ENCODE measurements around the gene ACACA. TPM values are rescaled to one million over a fixed set of nuclear protein-coding genes. Genes with fewer than 3 reads are reported as not detected.

The ACACA gene
- total RNA-seq, 6 experiments from 2014 or later: 37.7 to 43.0 (median 40.7) TPM

- Mint-ChIP-seq H3K36me3 (ENCODE audit: low read depth) (peaks cover 15% of the 10 kb centered on the region; the same call in 1 of the 2 replicates), H3K4me3 (no peak overlapping the region), H3K4me1 (ENCODE audit: low read depth) (peaks cover 23% of the 10 kb centered on the region), H3K27me3 (ENCODE audit: insufficient read depth) (no peaks in the 10 kb centered on the region), H3K9me3 (no peaks in the 10 kb centered on the region), H3K27ac (no peak overlapping the region)
- no peak for DNase-seq
- TF ChIP-seq CTCF (IDR thresholded peaks at IDR 0.05): no peak
Measured at GRCh38 chr17:37429039-37429438, 22.4 kb upstream of the ACACA start.

GRCh38 chr17:37425268-37425667 is 18.6 kb upstream of the ACACA start:
- TF ChIP-seq CTCF (IDR thresholded peaks at IDR 0.05): no peak
- Mint-ChIP-seq H3K9me3 (no peaks in the 10 kb centered on the region), H3K27ac (no peak overlapping the region), H3K27me3 (ENCODE audit: insufficient read depth) (no peaks in the 10 kb centered on the region), H3K4me1 (ENCODE audit: low read depth) (peaks cover 18% of the 10 kb centered on the region), H3K36me3 (ENCODE audit: low read depth) (peaks cover 15% of the 10 kb centered on the region; the same call in 1 of the 2 replicates), H3K4me3 (no peak overlapping the region)
- DNase-seq: no peak

GRCh38 chr17:37422971-37423625 is 16.5 kb upstream of the ACACA start:
- H3K36me3 Mint-ChIP-seq (ENCODE audit: low read depth): peaks cover 15% of the 10 kb centered on the region; the same call in 1 of the 2 replicates
- DNase-seq: no peak
- H3K27ac Mint-ChIP-seq: no peak overlapping the region
- no peak overlapping the region for H3K4me3 Mint-ChIP-seq
- no peaks in the 10 kb centered on the region for H3K9me3 Mint-ChIP-seq
- no peak for TF ChIP-seq CTCF (IDR thresholded peaks at IDR 0.05)
- no peaks in the 10 kb centered on the region for H3K27me3 Mint-ChIP-seq (ENCODE audit: insufficient read depth)
- H3K4me1 Mint-ChIP-seq (ENCODE audit: low read depth): 0 out of 2 replicates have a peak, but pooled peaks cover 2% of the 10 kb centered on the region

- Mint-ChIP-seq H3K4me3 (no peak overlapping the region), H3K27me3 (ENCODE audit: insufficient read depth) (no peaks in the 10 kb centered on the region), H3K4me1 (ENCODE audit: low read depth) (peaks cover 7% of the 10 kb centered on the region; the same call in 1 of the 2 replicates), H3K36me3 (ENCODE audit: low read depth) (peaks cover 19% of the 10 kb centered on the region), H3K27ac (no peak overlapping the region), H3K9me3 (no peaks in the 10 kb centered on the region)
- no peak for TF ChIP-seq CTCF (IDR thresholded peaks at IDR 0.05)
- DNase-seq: no peak
Measured at GRCh38 chr17:37417852-37418251, 11.2 kb upstream of the ACACA start.

GRCh38 chr17:37413875-37414519 is 7.4 kb upstream of the ACACA start:
- no peak overlapping the region; the same call in 1 of the 2 replicates for H3K27ac Mint-ChIP-seq
- H3K9me3 Mint-ChIP-seq: no peaks in the 10 kb centered on the region
- no peaks in the 10 kb centered on the region for H3K27me3 Mint-ChIP-seq (ENCODE audit: insufficient read depth)
- no peak overlapping the region for H3K4me3 Mint-ChIP-seq
- H3K36me3 Mint-ChIP-seq (ENCODE audit: low read depth): peaks cover 21% of the 10 kb centered on the region
- peaks cover 7% of the 10 kb centered on the region; the same call in 1 of the 2 replicates for H3K4me1 Mint-ChIP-seq (ENCODE audit: low read depth)
- TF ChIP-seq CTCF (IDR thresholded peaks at IDR 0.05): peak; percentile 69
- peak; percentile 6 for DNase-seq

Data from HFFc6 (cell line).